ENCODE data around the gene PLEKHM3.

GRCh38 chr2:207970147-207970825 lies 55.0 kb downstream of the PLEKHM3 start:
- no peak for TF ChIP-seq CTCF (conservative IDR thresholded peaks at IDR 0.05)
- TF ChIP-seq EZH2 (IDR thresholded peaks at IDR 0.05; ENCODE audit: low read depth) = no peak
